ENCODE data around the gene HMOX1.

GRCh38 chr22:35394011-35394312, 13.1 kb downstream of the HMOX1 start:
- no peak for TF ChIP-seq CTCF (conservative IDR thresholded peaks at IDR 0.05 in 1 of 2, IDR thresholded peaks at IDR 0.05 in 1 of 2; ENCODE audit: extremely low read depth in 1 of 2, insufficient read depth in 1 of 2, low read depth in 1 of 2, low read length in 2 of 2)
- no peak for TF ChIP-seq EZH2 (IDR thresholded peaks at IDR 0.05; ENCODE audit: borderline replicate concordance, low read length)
